ENCODE results near the gene WIZ. TPM values are rescaled to one million over a fixed set of nuclear protein-coding genes. Genes with fewer than 3 reads are reported as not detected.

The WIZ gene
- total and polyA plus RNA-seq, 2 of the 8 experiments (the other 6 are each of a cell fraction or from before 2014, with no cell fraction given), result 12.5 to 33.2 TPM

DNA sequence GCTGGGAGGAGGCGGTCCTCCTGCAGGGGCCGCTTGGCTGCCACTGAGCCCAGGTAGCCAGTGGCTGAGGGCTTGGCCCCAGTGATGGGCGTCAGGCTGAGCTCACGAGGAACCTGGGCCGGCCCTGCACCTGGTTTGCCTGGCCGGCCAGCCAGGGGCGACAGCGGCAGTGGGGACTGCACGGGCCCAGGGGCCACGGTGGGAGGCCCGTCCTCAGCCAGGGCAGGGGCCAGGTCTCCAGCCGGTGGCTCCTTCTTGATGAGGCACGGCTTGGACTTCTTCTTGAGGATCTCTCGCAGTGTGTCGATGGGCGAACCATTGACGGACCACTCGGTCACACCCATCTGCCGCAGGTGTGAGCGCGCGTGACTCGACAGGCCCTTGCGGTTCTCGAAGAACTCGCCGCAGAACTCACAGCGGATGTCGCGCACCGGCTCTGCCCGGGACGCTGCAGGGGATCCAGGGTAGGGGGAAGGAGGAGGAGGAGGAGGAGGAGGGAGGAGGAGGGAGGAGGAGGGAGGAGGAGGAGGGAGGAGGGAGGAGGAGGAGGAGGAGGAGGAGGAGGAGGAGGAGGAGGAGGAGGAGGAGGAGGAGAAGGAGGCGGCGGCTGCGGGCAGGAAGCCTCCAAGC is 24.3 kb downstream of the WIZ start (continued):
- no peak for TF ChIP-seq MAFK (IDR thresholded peaks at IDR 0.05; ENCODE audit: low read depth, low read length)
- no peak for TF ChIP-seq SIX5 (IDR thresholded peaks at IDR 0.05; ENCODE audit: low read depth, low read length)
- no peak for TF ChIP-seq KDM1A (IDR thresholded peaks at IDR 0.05; ENCODE audit: borderline replicate concordance, low read length)

All from H1 (cell line).